ENCODE results near the gene ICE1.
"Not testable (repeated sequence)": the region's sequence is repeated elsewhere in the genome, so short reads cannot be mapped to it uniquely, and the experiment has no call there.

The ICE1 gene

DNA sequence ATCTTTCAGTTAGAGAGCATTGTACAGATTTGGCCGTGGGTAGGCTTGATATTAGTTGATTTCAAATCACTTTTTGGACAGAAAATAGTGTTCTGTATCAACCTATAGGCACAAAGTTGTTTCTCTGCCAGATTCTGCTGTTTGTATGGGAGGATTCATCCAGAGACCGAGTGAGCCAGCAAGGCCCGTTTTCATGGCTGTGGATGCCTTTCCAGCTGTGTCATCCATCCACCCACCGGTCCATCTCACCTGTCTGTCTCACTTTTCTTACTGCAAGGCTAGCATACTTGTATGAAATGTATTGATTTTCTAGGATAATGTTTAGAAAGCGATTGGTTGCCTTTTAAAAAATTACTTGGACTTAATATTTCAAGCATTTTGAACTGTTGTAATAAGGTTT lies 34.4 kb downstream of the ICE1 start:
- DNase-seq, result no peak

DNA sequence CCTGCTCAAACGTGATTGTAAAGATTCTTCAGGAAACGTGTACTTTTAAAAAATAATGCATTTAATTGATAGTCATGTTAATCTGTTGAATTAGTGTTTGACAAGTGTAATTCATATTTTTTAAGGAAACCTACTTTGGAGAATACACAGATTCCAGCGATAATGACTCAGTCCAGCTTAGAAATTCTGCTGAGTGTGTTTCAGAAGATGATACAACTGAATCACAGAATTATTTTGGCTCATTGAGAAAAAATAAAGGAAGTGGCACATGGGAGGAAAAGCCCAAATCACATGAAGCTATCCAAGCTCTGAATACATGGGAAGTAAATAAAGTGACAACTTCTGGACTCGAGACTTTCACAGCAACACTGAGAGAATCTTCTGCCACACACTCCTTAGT lies 37.8 kb downstream of the ICE1 start:
- DNase-seq, result no peak

DNA sequence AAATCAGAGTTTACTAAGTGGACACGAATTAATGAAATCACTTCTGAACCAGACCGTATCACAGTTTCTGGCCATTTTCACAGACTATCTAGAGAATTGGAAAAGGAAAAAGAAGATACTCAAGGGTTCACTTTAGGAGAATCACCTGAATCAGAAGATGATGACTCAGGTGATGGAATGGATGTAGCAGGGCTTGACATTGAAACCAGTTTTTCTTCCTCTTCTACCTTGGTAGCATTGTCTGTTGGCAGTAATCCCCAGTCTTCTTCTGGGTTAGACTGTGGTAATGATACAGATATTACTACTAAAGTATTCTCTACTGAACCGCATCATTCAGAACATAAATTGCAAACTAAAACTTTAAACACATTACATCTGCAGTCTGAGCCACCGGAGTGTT lies 38.5 kb downstream of the ICE1 start:
- DNase-seq, result no peak

DNA sequence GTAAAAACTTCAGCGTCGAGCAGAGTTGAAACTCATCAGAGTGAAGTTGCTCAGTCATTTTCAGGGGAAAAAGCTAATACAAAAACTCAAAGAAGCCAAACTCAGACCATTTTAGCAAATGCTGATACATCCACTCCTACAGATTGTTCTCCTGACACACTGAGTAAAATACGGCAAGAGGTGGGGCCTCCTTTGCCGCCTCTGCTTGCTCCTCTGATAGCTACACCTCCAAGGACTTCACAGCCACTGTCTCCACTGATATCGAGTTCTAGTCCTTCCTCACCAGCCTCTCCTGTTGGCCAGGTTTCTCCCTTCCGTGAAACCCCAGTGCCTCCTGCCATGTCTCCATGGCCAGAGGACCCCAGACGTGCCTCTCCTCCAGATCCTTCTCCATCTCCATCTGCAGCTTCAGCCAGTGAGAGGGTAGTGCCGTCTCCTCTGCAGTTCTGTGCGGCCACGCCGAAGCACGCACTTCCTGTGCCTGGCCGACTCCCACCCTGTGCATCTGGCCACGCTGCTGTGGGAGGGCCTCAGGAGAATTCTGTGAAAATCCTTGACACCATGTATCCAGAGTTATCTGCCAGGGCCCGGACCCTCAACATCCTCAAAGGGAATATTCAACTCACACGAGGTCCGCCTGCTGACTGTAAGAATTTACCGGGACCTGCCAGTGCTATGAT lies 41.7 kb downstream of the ICE1 start:
- DNase-seq, result no peak

DNA sequence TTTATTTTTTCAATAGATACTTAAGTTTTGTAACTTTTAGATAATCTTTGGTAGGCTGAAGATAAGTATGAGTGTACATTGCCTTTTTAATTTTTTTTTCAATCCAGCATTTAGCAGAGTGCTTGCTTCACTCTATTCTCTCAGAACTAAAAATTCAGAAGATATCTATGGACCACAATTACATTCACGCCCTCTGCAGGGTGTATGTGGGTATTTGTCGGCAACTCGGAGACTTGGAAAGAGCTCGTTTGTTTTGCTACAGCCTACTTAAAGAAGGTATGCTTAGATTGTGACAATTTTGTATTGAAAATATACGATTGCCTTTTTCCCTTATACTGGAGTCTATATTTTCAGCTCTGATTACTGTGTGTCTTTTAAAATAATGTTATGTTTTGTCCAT lies 43.8 kb downstream of the ICE1 start:
- DNase-seq, result no peak

DNA sequence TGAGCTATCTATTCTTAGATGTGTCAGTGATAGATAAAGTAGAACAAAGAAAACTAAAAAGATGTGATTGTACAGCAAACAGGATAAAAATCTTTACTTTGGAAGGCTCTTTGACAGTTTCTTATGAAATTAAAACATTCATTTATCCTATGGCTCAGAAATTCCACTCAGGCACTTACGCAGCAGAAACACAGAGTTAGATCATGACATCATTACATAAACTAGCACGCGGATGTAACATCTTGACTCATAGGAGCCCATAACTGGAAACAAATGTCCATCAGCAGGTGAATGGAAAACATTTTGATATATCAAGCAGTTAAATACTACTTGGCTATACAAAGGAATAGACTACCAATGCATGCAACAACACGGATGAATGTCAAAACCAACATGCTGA lies 45.3 kb downstream of the ICE1 start:
- DNase-seq, result no peak

DNA sequence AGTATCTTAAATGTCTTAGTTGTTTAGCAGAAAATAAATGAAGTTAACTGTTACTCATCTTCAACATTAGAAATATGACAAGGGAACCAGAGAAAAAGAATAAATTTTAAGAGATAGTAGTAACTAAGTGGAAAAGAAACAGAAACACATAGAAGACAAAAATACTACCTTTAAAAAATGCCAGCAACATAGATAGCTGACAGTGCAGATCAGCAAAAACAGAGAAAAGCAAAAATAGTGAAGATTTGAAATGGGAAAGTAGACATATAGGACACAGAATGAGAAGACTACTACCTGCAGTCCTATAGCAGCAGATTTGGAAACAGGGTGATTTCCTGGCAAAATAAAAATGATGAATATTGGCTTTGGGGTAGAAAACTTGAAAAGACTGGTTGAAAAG lies 48.5 kb downstream of the ICE1 start:
- DNase-seq, result no peak

DNA sequence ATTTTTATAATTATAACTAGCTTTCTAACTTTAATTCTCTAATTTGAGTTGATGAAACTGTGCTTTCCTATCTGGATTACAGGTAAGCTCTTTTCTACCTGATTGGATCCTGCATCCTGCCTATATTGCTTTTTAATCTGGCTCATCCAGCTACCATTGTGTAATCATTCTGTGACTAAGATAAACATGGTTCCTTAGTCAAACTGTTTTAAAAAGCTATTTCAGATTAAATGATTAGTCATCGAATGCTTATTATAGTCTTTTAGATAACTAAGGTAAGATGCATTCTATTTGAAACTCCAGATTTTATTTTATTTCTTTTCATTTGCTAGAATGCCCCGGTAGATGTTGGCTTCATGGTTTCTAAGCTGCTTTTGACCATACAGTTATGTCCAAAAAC lies 50.7 kb downstream of the ICE1 start:
- DNase-seq, result no peak

DNA sequence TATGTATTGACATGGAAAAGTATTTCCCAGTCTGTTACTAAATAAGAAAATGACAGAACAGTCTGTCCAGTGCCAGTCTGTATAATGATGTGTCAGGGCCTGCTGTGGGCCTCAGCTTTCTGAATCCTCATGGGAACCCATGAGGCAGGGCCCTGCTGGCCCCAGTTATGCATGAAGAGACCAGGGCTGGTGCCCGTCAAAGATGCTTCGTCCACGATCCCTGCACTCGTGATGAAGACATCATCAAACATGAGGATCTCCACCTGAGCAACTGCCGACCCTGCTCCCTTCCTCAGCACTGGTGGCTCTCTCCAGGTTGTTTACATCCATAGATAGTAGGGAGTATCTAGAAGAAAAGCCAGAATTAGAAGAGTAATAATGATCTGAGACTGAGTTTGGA lies 52.5 kb downstream of the ICE1 start:
- no peak for DNase-seq

DNA sequence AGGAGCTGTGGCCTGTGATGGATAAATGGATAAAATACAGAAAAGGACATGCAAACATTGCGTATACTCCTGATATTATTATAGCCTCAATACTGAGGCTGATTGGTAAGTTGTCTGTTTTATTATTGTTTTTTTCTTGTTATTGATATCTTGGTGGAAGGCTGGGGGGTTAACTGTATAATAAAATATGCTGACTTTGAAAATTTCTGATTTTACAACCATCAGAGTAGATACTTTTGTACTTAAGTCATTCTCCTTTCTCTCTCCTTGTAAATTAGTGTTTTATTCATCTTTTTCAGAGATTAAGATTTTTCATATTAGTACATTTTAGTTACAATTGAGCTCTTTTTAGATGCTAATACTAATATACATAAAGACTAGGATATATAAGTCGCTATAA lies 53.5 kb downstream of the ICE1 start:
- no peak for DNase-seq

DNA sequence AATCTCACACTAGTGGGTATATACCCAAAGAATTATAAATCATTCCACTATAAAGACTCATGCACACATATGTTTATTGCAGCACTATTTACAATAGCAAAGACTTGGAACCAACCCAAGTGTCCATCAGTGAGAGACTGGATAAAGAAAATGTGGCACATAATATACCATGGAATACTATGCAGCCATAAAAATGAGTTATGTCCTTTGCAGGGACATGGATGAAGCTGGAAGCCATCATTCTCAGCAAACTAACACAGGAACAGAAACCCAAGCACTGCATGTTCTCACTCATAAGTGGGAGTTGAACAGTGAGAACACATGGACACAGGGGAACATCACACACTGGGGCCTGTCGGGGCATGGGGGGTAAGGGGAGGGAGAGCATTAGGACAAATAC lies 57.1 kb downstream of the ICE1 start:
- DNase-seq, result not testable (repeated sequence)

DNA sequence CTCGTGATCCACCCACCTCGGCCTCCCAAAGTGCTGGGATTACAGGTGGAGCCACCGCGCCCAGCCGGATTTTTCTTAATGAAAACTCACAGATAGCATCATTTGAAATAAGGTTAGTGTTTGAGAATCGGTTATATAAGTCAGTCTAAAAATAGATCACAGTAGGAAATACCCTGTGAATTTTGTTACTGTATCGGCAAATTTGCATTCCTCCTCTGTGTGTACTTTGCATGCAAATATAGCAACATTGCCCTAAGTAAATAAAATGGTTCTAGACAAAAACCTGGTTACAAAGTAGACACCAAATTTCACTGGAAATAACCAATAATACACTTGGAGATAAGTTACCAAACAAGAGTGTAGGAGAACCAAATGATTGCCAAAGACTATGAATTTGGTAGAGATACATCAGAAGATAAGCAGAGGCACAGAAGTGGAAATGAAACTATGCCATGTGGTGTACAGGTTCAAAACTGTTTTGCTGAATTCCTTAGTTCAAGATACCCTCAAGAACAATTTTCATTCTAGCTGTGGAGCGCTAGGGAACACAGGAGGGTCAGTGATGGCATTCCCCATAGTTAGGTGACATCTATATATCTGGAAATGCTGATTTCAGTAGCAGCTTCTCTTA lies 58.1 kb downstream of the ICE1 start:
- DNase-seq, result no peak

DNA sequence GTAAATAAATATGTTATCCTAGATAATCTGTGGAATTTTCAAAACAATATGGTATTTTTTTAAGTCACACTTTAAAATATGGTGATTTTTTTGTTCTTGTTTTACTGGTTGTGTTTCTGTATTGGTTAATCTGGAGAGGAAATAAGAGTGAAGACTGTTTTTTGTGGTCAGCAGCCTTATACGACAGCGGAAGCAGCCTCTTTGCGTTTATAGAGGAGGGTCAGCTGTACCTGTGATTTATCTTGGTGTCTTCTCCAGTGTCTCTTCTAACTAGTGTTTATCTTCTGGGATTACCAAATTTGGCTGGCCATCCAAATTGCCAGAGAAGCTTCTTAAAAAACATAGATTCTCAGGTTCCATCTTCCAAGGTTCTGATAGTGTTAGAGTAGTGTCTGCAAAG lies 58.7 kb downstream of the ICE1 start:
- no peak for DNase-seq

DNA sequence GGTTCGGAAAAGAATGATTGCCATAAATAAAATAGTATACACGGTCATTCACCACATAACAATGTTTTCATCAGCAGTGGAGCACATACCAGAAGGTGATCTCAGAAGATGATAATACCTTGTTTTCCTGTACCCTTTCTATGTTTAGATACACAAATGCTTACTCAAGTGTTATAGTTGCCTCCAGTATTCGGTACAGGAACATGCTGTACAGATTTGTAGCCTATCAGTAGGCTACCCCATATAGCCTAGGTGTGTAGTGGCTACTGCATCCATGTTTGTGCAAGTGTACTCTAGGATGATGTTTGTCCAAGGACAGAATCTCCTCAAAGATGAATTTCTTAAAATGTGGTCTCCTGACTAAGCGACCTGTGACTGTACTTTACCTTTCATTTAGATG lies 59.2 kb downstream of the ICE1 start:
- DNase-seq, result no peak

DNA sequence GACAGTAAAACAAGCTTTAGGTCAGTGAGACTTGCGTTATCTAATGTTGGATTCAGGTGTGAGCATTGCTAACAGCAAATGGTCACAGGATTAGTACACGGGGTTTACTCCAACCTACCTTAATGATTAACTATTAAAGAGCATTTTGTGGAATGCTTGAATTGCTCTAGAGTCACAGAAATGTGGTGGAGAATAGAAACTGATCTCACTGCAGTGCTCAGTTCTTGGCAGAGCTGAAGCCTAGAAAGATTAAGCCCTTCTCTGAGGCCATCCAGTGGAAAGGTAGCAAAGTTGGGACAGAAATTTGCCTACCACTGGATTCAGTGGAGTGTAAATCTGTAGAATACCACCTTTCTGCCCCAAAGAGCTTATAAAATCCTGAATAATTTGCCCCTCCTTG lies 60.9 kb downstream of the ICE1 start:
- DNase-seq, result no peak

DNA sequence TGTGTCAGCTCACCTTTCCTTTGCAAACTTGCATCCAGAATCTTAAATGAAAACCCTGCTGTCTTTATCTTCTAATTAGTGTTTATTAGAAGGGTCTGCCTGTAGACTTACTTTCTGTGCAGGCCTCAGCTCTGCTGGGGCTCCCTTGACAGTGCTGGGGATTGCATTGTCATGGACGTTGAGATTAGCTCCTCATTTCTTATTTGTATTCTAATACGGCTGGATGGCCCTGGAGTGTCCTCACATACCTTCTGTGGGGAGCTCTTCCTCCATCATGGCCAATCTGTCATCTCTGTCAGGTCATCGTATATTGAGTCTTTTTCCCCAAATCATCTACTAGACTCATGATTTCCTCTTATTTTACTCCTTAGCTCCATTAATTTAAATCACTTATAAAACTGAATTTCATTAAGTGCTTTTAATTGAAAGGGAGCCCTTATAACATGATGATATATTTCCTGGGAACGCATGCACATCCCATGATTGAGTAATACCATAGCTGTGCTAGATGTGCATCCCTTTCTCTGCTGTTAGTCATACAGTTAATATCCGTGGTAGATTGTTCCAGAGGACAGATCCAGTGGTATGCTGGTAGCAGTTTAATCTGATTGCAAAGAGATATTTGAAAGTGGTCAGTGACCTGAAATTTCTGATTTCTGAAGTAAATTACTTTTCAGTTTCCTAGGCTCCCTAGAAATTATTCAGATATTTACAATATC lies 61.6 kb downstream of the ICE1 start:
- no peak for DNase-seq

DNA sequence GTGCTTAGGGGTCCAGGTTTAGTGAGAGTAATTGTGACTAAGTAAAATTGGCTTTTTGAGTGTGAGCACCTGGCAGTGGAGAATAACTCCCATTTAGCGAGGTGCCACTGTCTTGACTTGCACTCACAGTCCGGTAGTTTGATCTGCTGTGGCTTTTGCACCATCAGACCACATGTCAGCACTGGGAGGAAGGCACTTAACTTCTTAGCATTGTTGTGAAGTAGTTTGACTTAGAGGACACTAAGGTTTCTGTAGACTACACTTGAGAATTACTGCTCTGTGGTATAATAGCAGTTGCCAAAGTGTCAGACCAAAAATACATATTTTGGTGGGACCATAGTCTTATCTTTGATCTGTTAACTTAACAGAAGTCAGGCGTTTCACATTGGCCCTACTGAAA lies 63.6 kb downstream of the ICE1 start:
- DNase-seq, result no peak

DNA sequence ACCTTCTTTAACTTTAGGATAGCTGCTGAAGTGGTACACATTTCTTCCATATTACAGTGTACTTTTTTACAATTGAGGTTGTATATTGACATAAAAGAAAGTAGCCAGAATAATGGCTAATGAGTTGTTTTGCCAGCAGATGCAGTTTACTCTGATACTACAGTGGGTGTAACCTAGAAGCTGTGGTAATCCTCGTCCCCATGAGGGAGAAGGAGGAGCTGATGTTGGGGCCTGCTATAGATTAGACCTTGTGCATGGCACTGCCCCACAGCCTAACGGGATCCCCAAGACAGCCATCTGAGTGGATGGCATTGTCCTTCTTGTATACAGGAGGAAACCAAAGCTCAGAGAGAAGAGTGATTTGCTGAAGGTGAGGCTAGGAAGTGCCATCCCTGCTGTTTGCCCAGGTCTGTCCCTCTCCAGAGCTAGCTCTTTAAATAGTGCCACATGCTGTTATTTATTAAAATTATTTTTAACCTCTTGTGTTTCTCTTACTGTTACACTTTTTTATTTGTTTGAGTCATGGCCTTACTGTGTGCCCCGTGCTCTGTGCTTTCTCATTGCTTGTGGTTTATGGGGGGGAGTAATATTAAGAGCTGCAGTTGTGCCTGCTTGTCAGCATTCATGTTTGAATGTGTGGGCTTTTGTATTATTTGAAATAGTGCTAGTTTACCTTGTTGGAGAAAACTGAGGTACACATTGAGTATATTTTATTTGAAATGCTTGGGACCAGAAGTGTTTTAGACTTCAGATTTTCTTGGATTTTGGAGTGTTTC lies 65.3 kb downstream of the ICE1 start:
- DNase-seq, result no peak

DNA sequence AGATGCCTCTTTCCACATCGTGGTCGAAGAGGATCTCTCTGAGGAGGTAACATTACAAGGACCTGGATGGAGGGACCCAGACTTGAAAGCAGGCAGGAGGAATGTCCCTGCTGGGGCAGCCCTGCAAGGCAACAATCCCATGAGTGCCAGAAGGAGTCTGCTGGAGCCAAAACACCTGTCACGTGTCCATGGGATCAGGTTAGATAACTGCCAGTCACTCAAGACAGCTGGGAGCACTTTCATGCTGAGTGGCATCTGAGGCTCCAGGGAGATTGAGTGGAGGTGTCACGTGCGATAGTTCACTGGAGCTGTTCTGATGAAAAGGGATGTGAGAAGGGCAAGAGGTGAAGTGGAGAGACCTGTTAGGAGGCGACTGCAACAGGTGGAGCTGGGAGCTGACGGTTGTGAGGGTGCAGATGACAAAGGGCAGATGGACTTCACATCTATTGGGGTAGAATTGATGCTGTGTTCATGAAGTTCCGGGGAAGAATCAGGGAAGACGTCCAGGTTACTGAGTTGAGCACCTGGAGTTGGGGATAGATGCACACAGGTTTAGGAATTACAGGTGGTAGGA lies 68.4 kb downstream of the ICE1 start:
- no peak for DNase-seq

DNA sequence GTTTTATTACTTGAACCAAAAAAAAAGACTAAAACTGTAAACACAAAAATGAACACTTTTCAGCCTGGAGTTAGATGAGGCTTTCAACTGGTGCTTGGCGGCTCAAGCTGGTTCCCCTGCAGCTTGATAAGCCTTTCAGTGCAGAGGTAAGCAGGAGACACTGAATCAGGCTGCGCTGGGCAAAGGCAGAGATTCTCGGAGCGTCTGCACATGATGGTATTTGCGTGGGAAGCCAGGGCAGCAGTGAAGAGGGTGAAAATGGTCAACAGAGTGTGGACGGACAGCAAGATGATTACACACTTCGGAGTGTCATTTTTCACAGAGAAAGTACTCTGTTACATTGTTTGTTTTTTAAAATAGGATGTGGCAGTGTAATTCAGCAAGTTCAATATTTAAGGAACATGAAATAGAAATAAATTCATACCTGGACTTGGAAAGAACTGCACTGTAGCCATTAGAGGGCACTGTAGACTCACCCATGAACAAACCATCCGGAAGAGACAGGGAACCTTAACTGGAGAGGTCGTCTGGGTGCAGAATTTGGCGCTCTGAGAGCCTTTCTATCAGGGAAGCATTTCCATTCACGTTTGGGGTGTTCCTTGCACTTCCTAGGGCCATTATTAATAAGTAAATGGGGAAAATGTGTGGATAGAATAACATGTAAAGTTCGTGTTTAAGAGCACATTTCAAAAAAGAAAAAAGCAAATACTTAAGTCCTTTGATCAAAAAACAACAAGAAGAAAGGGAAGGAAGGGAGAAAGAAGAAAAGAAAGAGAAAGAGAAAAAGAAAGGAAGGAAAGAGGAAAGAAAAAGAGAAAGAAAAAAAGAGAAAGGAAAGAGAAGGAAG lies 69.8 kb downstream of the ICE1 start:
- DNase-seq, result peak; percentile 23

DNA sequence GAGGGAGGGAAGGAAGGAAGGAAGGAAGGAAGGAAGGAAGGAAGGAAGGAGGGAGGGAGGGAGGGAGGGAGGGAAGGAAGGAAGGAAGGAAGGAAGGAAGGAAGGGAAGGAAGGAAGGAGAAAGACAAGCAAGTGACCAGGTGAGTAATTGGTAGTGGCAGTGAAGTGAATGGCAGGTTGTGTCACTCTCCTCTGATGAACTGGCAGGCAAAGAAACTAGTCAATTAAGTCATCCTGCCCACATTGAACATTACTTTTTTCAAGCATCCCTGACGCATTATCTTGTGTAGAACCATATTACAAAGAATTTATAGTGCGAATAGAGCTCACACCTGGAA lies 70.4 kb downstream of the ICE1 start:
- DNase-seq, result not testable (repeated sequence)

All from stimulated activated CD4-positive, alpha-beta T cell treated with anti-CD3 and anti-CD28 coated beads, Interleukin-1b, Interleukin-23, amount 100 ng/mL, for 48 hours (primary cell).